CD4-positive, alpha-beta T cell treated with Interleukin-2 at 100 ng/mL for 4 hours (primary cell): ENCODE measurements around the gene DOK4.

Experiments used
- DNase-seq: peaks from one replicate; pipeline ENCODE4 v3.0.0-alpha.2; 2020; ENCODE audit warnings: low spot score

The DOK4 gene

GRCh38 chr16:57485916-57486857 is at the start of gene DOK4:
Gene DOK4 (minus strand): TSS chr16:57486493. CDS start chr16:57479507, 6,986 bp downstream.
- peak; percentile 77 for DNase-seq

- DNase-seq: peak; percentile 96
These were observed 49.5 kb upstream of the DOK4 start for GRCh38 chr16:57535680-57536305.

DNA sequence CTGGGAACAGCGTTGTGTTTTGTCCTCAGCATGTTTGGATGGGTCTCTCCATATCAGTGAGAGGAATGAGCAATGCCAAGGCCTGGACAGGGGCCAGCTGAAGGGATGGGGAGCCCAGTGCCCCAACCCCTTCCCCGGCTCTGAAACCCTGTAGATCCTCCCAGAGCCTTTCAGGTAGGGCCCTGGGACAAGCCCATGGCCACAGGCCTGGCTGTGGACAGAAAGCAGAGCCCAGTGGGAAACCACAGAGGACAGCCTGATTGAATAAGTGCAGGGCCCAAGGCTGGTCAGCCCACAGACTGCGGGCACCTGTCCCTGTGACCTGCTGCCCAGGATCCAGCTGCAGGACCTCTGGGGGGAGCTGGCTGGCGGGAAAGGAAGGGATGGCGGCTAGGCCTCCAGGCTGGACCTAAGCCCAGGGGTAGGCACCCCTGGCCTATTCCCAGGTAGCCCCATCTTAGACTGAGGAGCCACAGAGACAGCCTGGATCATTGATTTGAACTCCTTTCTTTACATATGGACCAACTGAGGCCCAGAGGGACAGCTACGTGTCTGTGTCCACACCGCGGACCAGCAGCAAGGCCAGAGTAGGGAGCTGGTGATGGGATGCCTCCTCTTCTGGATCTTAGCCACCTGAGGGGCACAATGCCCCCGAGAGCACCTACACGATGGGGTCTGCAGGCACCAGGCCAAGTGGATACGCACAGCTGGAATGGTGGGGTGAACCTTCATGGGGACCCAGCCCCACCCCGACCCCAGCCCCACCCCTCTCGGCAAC is 48.8 kb upstream of the DOK4 start:
- DNase-seq: no peak

DNA sequence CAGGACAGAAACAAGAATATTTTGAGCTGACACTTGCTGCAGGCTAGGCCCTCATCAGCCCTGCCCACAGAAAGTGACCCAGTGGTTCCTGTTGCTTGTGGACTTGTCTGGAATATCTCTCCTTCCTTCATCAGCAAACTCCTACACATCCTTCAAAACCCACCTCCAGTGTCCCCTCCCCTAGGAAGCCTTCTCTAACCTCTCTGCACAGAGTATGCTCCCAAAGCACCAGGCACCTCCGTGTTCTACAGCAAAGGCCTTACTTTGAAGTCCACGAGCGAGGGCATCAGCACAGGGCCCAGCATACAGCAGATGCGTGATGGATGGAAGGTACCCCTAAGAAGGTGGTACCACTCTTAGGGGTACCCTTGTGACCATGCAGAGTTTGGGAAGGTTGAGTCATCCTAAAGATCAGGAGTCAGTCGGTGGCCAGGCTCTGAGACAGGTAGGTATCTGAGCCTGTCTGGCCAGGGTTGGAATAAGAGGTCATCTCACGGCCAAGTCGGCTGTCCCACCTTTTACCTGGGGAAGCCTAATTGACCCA is 48.1 kb upstream of the DOK4 start:
- DNase-seq: no peak

DNA sequence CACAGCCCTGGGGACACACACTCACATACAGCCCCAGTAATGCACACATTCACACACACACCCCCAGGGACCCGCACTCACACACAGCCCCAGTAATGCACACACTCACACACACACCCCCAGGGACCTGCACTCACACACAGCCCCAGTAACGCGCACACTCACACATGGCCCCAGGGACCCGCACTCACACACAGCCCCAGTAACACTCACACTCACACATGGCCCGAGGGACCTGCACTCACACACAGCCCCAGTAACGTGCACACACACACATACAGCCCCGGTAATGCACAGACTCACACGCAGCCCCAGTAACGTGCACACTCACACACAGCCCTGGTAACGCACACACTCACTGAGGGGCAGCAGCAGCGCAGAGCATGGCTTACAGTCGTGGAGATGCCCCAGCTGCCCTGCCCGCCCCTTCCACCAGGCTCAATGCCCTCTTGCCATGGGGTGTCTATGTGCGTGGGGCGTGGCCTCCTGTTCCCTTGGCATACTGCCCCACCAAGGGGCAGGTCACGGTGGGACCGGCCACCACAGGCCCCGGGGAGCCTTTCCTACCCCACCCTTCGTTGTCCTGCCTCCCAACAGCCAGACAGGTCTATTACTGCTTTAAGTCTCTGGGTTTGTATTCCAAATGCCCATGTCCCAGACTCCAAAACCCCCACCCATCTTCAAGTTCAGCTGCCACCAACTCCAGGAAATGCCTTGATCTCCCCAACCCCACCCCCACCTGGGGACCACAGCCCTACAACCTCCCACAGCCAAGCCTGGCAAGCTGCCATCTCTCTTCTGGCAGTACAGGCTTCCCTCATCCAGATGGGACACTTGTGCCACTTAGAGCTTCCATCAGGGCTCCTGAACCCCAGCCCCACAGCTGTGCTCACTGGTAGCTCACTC is 47.4 kb upstream of the DOK4 start:
- DNase-seq: no peak

DNA sequence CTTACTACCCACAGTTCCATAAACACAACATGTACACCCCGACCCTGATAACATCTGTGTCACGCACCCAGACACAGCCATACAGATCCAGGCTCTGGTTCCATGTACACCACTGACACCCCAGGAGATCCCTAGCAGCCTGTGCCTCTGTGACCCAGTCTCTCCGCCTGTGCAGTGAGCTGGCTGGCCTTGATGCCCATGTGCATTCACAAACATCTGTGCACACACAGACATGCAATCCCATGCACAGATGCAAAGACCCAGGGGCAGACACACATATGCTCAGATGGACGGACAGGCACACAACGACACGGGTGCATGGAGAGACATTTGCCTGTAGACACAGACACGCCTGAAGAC is 46.0 kb upstream of the DOK4 start:
- DNase-seq: no peak

DNA sequence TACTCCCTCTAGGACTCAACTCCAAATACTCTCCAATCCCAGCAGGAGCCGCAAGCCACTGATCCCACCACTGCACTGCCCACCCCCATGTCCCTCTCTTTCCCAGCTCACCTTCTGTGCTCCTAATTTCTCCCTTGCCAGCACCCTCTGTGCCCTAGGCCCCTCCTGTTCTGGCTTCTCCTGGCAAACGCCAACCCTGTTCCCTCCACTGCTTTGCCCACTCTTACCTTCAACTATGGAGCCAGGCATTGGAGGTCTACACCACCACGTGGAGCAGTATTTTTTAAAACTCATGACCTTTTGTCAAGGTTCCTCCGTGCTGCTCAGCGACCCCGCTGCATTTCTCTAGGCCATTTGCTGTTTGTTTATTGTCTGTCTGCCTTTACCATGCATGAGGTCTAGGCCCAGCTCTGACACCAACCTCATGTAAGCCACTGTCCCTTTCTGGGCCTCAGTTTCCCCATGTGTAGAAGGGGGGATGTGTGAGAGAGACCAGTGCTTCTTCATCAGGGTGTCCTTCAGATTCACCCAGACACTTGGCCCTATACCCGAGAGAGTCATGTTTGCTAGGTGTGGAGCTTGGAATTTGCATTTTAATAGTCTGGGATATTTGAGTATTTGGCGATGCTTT is 45.5 kb upstream of the DOK4 start:
- no peak for DNase-seq

DNA sequence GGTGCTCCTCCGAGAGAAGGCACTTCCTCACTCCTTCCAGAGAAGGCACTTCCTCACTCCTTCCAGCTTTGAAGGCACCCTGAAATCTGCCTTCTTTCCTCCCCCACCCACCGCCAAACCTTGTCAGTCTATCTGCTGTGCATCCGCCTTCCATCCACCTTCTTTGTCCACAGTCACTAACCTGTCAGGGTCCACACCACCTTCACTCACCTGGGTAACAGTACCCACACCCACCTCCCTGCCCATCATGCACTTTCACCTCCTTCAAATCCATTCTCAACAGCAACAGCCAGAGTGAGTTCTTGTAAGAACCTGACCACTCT is 44.9 kb upstream of the DOK4 start:
- no peak for DNase-seq

DNA sequence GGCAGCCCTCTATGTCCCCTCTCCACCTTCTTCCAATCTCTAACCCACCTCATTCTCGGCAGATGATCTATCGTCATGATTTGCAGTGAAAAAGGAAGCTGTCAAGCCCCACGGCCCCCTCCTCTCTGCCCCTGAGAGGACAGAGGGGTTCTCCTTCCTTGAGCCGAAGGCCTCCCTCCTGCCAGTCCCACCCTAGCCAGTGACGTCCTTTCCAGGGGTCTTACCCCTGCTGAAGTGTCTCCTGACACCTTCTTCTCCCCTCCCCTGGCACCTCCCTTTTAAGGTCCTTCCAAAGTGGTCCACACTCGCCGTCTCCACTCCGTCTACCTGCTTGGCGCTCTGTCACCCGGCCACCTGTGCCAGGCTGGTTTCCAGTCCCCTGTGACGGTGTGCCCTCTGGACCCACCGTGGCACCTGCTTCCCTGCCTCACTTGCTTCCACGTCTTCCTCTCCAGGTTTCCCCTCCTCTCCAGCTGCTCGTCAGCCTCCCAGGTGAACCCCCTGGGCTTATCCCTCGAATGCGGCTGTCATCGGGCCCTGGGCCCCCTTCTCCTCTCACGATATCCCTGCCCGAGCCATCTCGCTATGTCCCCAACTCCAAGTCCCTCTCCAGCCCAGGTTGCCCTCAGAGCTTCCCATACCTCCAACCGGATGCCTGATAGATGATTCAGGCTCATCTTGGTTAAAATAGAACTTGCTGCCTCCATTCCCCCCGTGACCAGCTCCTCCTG is 44.4 kb upstream of the DOK4 start:
- no peak for DNase-seq

GRCh38 chr16:57530104-57530521 is 43.8 kb upstream of the DOK4 start:
- DNase-seq: peak; percentile 85

DNA sequence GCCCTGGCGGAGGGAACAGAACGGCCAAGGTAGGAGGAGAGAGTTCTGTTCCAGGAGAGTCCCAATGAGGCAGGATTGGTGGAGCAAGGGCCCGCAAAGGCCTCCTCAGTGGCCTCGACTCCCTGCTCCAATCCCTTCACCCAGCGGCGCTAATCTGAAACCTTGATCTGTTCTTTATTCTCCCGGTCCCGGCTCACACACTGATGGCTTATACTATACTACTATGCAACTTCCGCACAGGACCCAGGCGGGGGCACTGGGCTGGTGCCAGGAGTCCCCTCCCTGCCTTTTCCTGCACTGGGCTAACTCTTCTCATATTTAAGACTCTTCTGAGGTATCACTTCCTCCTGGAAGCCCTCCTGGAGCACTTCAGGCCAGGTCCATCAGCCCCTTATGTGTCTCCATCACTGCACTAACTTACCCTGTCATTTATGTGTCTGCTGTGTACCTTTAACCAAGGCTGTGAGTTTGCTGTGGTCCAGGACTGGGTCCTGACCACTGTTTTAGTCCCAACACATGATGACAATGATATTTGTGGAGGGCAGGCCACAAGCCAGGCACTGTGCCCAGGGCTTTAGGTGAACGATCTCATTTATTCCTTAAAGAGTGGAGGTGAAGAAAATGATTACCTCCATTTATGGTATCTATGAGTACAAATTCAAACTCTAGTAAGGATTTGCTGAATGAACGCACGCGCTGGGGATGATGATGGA is 43.3 kb upstream of the DOK4 start:
- no peak for DNase-seq

- DNase-seq: no peak
These were observed 42.5 kb upstream of the DOK4 start for GRCh38 chr16:57528499-57529390.

DNA sequence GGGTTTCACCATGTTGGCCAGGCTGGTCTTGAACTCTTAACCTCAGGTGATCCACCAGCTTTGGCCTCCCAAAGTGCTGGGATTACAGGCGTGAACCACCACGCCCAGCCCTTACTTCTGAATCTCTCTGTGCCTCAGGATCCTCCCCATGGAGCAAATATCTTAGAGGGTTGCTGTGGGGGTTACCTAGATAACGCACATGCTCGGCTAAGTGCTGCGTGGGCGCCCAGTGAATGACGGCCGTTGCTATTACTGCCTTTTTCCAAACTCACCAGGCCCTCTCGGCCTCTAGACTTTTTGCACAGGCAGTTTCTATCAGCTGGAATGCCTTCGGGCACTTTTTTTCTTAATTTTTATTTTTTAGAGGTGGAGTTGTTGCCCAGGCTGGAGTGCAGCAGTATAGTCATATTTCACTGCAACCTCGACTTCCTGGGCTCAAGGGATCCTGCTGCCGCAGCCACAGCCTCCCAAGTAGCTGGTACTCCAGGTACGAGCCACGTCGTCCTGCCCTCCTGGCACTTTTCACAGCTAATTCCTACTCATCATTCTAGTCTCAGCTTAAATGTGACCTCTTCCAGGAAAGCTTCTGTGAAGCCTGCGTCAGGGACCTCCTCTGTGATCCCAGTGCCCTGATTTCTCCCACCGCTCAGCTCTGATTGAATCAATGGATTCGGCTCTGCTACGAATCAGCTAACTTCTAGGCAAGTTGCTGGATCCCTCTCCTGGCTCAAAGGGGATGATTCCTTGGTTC is 41.5 kb upstream of the DOK4 start:
- DNase-seq: no peak

DNA sequence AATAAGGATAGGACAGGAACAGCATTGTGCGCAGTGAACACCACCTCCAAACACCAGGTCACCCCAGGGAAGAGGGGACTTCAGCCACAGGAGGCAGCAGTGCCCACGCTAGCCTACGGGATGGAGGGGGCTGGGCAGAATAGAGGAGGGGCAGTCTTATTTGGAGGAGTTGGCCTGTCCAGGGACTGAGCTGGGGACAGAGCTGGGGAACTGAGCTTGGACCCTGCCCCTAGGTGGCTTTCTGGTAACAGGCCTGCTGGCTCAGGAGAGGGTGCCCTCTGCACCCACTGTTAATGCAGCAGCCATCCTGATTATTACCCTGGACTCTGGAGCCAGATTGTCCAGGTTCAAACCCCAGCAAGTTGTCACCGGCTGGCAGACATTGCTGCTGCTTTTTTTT is 40.7 kb upstream of the DOK4 start:
- DNase-seq: no peak

- DNase-seq: no peak
These were observed 40.2 kb upstream of the DOK4 start for GRCh38 chr16:57526498-57526897.

- DNase-seq: no peak
These were observed 39.5 kb upstream of the DOK4 start for GRCh38 chr16:57525761-57526160.

GRCh38 chr16:57522960-57523359 is 36.7 kb upstream of the DOK4 start:
- DNase-seq: no peak

GRCh38 chr16:57519796-57520360 is 33.6 kb upstream of the DOK4 start:
- peak; percentile 85 for DNase-seq
